ENCODE data around the gene LRRC25.

DNA sequence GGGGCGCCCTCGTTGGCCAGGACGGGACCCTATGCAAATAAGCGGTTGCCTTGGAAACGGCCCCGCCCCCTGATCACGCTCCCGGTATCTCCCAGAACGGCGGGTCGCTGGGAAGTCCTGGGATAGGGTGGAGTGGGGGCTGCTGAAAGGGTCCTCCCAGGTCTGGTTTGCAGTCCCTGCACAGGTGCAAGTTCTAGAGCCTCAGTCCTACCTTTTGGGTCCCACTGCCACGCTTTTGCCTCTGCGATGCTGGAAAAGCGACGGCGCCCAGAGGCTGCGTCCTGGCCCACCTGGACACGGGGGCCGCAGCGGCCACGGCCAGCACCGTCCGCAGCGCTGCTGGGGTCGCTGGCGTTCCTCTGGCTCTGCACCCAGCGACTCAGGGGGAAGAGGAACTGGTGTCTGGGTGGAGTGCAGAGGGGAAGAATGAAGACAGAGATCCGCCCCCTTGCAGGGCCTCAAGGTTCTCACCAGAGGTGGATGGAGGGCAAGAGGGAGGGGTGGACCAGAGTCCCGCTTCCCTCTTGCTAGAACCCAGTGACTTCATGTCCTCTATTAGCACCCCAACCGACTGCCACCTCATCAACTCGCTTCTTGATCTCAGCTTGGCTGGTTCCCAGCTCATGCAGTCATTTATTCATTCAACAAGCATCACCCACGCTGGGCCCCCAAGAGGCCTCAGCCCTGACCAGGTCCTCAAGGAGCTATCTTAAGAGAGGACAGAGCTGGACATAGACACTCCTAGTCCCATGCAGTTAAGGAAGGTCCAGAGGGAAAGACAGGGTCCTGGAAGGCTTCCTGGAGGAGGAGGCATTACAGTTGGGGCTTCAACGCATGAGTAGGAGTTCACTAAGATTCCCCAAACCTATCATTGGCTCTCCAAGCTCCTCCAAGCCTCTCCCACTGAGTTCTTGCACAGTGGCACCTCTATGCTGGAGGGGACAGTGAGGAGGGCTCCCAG is at the start of gene LRRC25:
- TF ChIP-seq POLR2AphosphoS5 (IDR thresholded peaks at IDR 0.05) (no peak), EP300 (conservative IDR thresholded peaks at IDR 0.05; ENCODE audit: poor library complexity, severe bottlenecking) (no peak), EZH2 (IDR thresholded peaks at IDR 0.05; ENCODE audit: borderline replicate concordance, insufficient read depth, low read length, poor library complexity, severe bottlenecking) (no peak), SMC3 (conservative IDR thresholded peaks at IDR 0.05; ENCODE audit: poor library complexity) (no peak), RAD21 (conservative IDR thresholded peaks at IDR 0.05) (no peak), MXI1 (conservative IDR thresholded peaks at IDR 0.05; ENCODE audit: poor library complexity, severe bottlenecking) (no peak), TAF1 (IDR thresholded peaks at IDR 0.05; ENCODE audit: low read depth) (no peak)
- TF ChIP-seq, protein P1, sequence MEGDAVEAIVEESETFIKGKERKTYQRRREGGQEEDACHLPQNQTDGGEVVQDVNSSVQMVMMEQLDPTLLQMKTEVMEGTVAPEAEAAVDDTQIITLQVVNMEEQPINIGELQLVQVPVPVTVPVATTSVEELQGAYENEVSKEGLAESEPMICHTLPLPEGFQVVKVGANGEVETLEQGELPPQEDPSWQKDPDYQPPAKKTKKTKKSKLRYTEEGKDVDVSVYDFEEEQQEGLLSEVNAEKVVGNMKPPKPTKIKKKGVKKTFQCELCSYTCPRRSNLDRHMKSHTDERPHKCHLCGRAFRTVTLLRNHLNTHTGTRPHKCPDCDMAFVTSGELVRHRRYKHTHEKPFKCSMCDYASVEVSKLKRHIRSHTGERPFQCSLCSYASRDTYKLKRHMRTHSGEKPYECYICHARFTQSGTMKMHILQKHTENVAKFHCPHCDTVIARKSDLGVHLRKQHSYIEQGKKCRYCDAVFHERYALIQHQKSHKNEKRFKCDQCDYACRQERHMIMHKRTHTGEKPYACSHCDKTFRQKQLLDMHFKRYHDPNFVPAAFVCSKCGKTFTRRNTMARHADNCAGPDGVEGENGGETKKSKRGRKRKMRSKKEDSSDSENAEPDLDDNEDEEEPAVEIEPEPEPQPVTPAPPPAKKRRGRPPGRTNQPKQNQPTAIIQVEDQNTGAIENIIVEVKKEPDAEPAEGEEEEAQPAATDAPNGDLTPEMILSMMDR (IDR thresholded peaks at IDR 0.05; ENCODE audit: poor library complexity, severe bottlenecking) = no peak
- TF ChIP-seq, protein P2, sequence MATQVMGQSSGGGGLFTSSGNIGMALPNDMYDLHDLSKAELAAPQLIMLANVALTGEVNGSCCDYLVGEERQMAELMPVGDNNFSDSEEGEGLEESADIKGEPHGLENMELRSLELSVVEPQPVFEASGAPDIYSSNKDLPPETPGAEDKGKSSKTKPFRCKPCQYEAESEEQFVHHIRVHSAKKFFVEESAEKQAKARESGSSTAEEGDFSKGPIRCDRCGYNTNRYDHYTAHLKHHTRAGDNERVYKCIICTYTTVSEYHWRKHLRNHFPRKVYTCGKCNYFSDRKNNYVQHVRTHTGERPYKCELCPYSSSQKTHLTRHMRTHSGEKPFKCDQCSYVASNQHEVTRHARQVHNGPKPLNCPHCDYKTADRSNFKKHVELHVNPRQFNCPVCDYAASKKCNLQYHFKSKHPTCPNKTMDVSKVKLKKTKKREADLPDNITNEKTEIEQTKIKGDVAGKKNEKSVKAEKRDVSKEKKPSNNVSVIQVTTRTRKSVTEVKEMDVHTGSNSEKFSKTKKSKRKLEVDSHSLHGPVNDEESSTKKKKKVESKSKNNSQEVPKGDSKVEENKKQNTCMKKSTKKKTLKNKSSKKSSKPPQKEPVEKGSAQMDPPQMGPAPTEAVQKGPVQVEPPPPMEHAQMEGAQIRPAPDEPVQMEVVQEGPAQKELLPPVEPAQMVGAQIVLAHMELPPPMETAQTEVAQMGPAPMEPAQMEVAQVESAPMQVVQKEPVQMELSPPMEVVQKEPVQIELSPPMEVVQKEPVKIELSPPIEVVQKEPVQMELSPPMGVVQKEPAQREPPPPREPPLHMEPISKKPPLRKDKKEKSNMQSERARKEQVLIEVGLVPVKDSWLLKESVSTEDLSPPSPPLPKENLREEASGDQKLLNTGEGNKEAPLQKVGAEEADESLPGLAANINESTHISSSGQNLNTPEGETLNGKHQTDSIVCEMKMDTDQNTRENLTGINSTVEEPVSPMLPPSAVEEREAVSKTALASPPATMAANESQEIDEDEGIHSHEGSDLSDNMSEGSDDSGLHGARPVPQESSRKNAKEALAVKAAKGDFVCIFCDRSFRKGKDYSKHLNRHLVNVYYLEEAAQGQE (IDR thresholded peaks at IDR 0.05; ENCODE audit: borderline replicate concordance) = no peak

Measured in neural cell (in vitro differentiated cells).